IMR-90 (cell line): ENCODE results near the gene C9orf78. TPM values are rescaled to one million over a fixed set of nuclear protein-coding genes. Genes with fewer than 3 reads are reported as not detected.

Source experiments
- ATAC-seq: fragments of 200-7000 bp; cut with Tn5 transposase; 2 replicates; pipeline ENCODE4 v1.9.1; 2020; ENCODE audit warnings: low read depth, mild to moderate bottlenecking, moderate library complexity
- BruUV-seq: library from RNA; stranded (reverse); fragments of 400-500 nt; replicated peaks from 2 replicates; lab custom pipeline; 2021; lab: Mats Ljungman, UMichigan
- CTCF ChIA-PET: fragments of 300-600 bp; formaldehyde crosslinking; extraction: SDS; loops from one replicate; lab custom pipeline; 2021; ENCODE audit warnings: antibody characterized with exemption; lab: Yijun Ruan, JAX
- POLR2A ChIA-PET: fragments of 300-600 bp; sonication (Branson Sonifier 250); formaldehyde crosslinking; loops from one replicate; lab custom pipeline; 2022; ENCODE audit warnings: antibody characterized with exemption; ENCODE audit not compliant: unreplicated experiment; lab: Charles Lee
- DNase-seq: peaks from one replicate; pipeline ENCODE4 v3.0.0; 2013
- H2AFZ ChIP-seq: replicated peaks from 2 replicates; pipeline ENCODE3; 2013; ENCODE audit warnings: low read length, mild to moderate bottlenecking; ENCODE audit not compliant: poor library complexity
- H2AK5ac ChIP-seq: 2 replicates; pipeline ENCODE4 v1.6.1; 2013; ENCODE audit warnings: low read depth, low read length, inconsistent platforms
- H2AK9ac ChIP-seq: replicated peaks from 2 replicates; pipeline ENCODE3; 2013; ENCODE audit warnings: mild to moderate bottlenecking, low read depth, low read length, moderate library complexity; ENCODE audit not compliant: poor library complexity
- H2BK120ac ChIP-seq: 2 replicates; pipeline ENCODE4 v1.6.1; 2013; ENCODE audit warnings: low read depth, low read length, inconsistent platforms
- H2BK15ac ChIP-seq: 3 replicates; pipeline ENCODE4 v1.6.1; 2013; ENCODE audit warnings: low read depth, low read length, inconsistent platforms
- H2BK20ac ChIP-seq: 2 replicates; pipeline ENCODE4 v1.6.1; 2013; ENCODE audit warnings: low read depth, mild to moderate bottlenecking, inconsistent platforms, low read length, moderate library complexity
- H2BK5ac ChIP-seq: 2 replicates; pipeline ENCODE4 v1.6.1; 2013; ENCODE audit warnings: mild to moderate bottlenecking, low read depth, low read length, inconsistent platforms; ENCODE audit not compliant: poor library complexity, severe bottlenecking
- H3K14ac ChIP-seq: replicated peaks from 2 replicates; pipeline ENCODE4 v1.6.1; 2013; ENCODE audit warnings: low read depth, low read length, inconsistent platforms
- H3K18ac ChIP-seq: 2 replicates; pipeline ENCODE4 v1.6.1; 2013; ENCODE audit warnings: low read depth, low read length, control low read depth
- H3K23ac ChIP-seq: 2 replicates; pipeline ENCODE4 v1.6.1; 2013; ENCODE audit warnings: low read depth, low read length, inconsistent platforms
- H3K27ac ChIP-seq: 2 replicates; pipeline ENCODE4 v1.5.1; 2013; ENCODE audit warnings: mild to moderate bottlenecking, control low read depth, low read length; ENCODE audit not compliant: insufficient read depth
- H3K27me3 ChIP-seq: 2 replicates; pipeline ENCODE4 v1.6.1; 2013; ENCODE audit warnings: low read length; ENCODE audit not compliant: control insufficient read depth, insufficient read depth
- H3K36me3 ChIP-seq: 2 replicates; pipeline ENCODE4 v1.6.1; 2013; ENCODE audit warnings: low read length, mixed read lengths; ENCODE audit not compliant: control insufficient read depth, insufficient read depth
- H3K4ac ChIP-seq: 2 replicates; pipeline ENCODE4 v1.6.1; 2013; ENCODE audit warnings: low read depth, low read length, inconsistent platforms
- H3K4me1 ChIP-seq: 2 replicates; pipeline ENCODE4 v1.6.1; 2013; ENCODE audit warnings: low read length, mixed read lengths; ENCODE audit not compliant: control insufficient read depth, insufficient read depth
- H3K4me2 ChIP-seq: 2 replicates; pipeline ENCODE4 v1.6.1; 2013; ENCODE audit warnings: low read depth, mild to moderate bottlenecking, control low read depth, low read length, moderate library complexity
- H3K4me3 ChIP-seq: 2 replicates; pipeline ENCODE4 v1.5.1; 2013; ENCODE audit warnings: low read depth, mild to moderate bottlenecking, control low read depth, low read length, moderate library complexity; ENCODE audit not compliant: insufficient read depth
- H3K56ac ChIP-seq: 2 replicates; pipeline ENCODE4 v1.6.1; 2013; ENCODE audit warnings: low read length, inconsistent platforms; ENCODE audit not compliant: insufficient read depth; ENCODE audit errors: extremely low read depth
- H3K79me1 ChIP-seq, 2 experiments: 2 replicates each; pipeline ENCODE4 v1.6.1; 2013; ENCODE audit warnings: low read length in 2 of 2, inconsistent platforms in 1 of 2, low read depth in 1 of 2
- H3K9ac ChIP-seq: 2 replicates; pipeline ENCODE4 v1.6.1; 2013; ENCODE audit warnings: low read depth, low read length, control low read depth
- H3K9me1 ChIP-seq: 2 replicates; pipeline ENCODE4 v1.6.1; 2013; ENCODE audit warnings: low read length, inconsistent platforms; ENCODE audit not compliant: insufficient read depth
- H3K9me3 ChIP-seq: 2 replicates; pipeline ENCODE4 v1.6.1; 2013; ENCODE audit warnings: low read length; ENCODE audit not compliant: control insufficient read depth, insufficient read depth
- H4K20me1 ChIP-seq: 2 replicates; pipeline ENCODE4 v1.6.1; 2013; ENCODE audit warnings: low read length, inconsistent platforms; ENCODE audit not compliant: insufficient read depth
- H4K5ac ChIP-seq: 2 replicates; pipeline ENCODE4 v1.6.1; 2013; ENCODE audit warnings: mild to moderate bottlenecking, low read depth, low read length, control low read depth
- H4K8ac ChIP-seq, 2 experiments: 2 replicates each; pipeline ENCODE4 v1.6.1; 2013; ENCODE audit warnings: low read depth in 2 of 2, low read length in 2 of 2, control low read depth in 1 of 2, inconsistent platforms in 1 of 2
- H4K91ac ChIP-seq: 2 replicates; pipeline ENCODE4 v1.6.1; 2013; ENCODE audit warnings: low read depth, low read length, inconsistent platforms; ENCODE audit not compliant: insufficient read depth
- FOS ChIP-seq: fragments of 150-350 bp; IDR thresholded peaks from 2 replicates; pipeline ENCODE4 v1.6.1; 2016; ENCODE audit warnings: low read depth, low read length
- MAFK ChIP-seq: IDR thresholded peaks from 2 replicates; pipeline ENCODE4 v1.6.1; 2012; ENCODE audit warnings: low read depth, low read length, improper control_type of control experiment
- NFE2L2 ChIP-seq: fragments of 150-350 bp; IDR thresholded peaks from 2 replicates; pipeline ENCODE4 v1.6.1; 2016; ENCODE audit warnings: low read depth, mild to moderate bottlenecking, low read length
- POLR2A ChIP-seq: IDR thresholded peaks from 2 replicates; pipeline ENCODE4 v1.6.1; 2012; ENCODE audit warnings: mild to moderate bottlenecking, low read depth, low read length
- RAD21 ChIP-seq: IDR thresholded peaks from 2 replicates; pipeline ENCODE4 v1.6.1; 2012; ENCODE audit warnings: low read length, improper control_type of control experiment
- RFX5 ChIP-seq: IDR thresholded peaks from 2 replicates; pipeline ENCODE4 v1.8.0; 2012; ENCODE audit warnings: low read depth, mild to moderate bottlenecking, low read length, moderate library complexity
- WGBS, 2 experiments: methylation state at CpG; one replicate each; pipeline versions ENCODE4 v1.1.5 to v1.1.7; 2013; ENCODE audit warnings: missing lambda C conversion rate in 2 of 2; ENCODE audit not compliant: insufficient read length in 1 of 2; ENCODE audit errors: extremely low coverage in 2 of 2; 5-methylcytosine and 5-hydroxymethylcytosine counted together
- dilution Hi-C: fragments of 300-500 bp; cut with HindIII; formaldehyde crosslinking; loops from one replicate; pipeline ENCODE4 v1.14.3; 2018; ENCODE audit warnings: low sequenced_read_pairs; ENCODE audit not compliant: unreplicated experiment
- in situ Hi-C: fragments of 300-500 bp; cut with MboI; formaldehyde crosslinking; loops from 3 replicates; pipeline ENCODE4 v1.14.3; 2019; ENCODE audit warnings: low sequenced_read_pairs, inconsistent platforms, mixed read lengths
- intact Hi-C: fragments of 100-400 bp; cut with micrococcal nuclease; formaldehyde crosslinking; loops from 2 replicates; pipeline ENCODE4 v1.10.0; 2022
- polyA plus RNA-seq, 3 experiments: library from polyadenylated mRNA; depleted of rRNA; stranded (reverse); fragments of >200 nt; gene quantifications; 2 replicates each; pipeline ENCODE4 v1.2.3, GENCODE V29; 2012; ENCODE audit warnings: low replicate concordance in 1 of 3
- total RNA-seq: library from RNA; depleted of rRNA; stranded (reverse); fragments of >200 nt; gene quantifications from 2 replicates; pipeline ENCODE4 v1.2.3, GENCODE V29; 2012
- TF ChIP-seq, protein P1 (sequence below): fragments of 150-350 bp; IDR thresholded peaks from 2 replicates; pipeline ENCODE4 v1.6.1; 2016; ENCODE audit warnings: low read depth, mild to moderate bottlenecking, low read length, moderate library complexity, borderline replicate concordance

C9orf78 gene
- total and polyA plus RNA-seq, 2 of the 4 experiments (the other 2 are of a cell fraction): 29.8 to 46.0 TPM

DNA sequence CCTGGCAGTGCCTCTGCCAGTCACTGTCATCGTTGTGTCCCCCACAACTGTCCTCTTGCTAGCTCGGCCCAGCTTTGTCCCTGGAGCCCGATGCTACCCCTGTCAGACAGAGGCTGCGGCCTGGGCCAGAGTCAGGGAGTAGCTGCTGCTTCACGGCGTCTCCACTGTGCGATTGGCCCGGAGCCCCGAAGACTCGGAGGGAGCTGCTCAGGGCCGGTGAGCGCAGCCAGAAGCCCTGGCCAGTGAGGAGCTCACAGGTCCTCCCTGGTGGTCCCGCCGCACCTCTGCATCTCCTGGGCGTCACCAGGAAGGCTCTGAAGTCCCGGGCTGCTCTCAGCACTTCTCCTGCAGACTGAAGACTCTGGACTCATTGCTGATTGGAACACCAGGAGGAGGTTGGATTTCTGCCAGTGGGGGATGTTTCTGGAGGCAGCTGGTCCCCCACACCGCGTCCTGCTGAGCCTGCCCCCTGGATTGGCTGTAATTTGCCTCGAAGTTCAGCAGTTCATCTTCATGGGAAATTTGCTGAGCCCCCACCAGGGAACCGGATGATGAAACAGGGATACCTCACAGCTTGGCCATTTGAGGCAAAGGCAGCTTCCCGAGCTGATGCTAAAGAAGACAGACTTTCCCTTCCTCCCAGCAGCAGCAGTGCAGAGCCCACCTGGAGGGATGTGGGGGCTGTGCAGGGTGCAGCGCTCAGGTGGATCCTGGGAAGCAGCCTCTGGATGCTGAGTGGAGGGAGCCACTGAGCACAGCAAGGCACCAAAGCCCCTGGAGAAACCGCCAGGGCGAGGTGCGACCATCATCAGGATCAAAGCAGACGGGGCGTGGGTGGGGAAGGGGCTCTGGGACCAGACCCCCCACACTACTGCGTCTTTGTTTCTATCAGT is 45.8 kb upstream of the C9orf78 start:
- H3K4ac ChIP-seq: no peak overlapping the region
- peaks cover 6% of the 10 kb centered on the region; the same call in 1 of the 2 replicates for H3K9me1 ChIP-seq
- no peak overlapping the region for H3K18ac ChIP-seq
- H4K5ac ChIP-seq: no peak overlapping the region
- no peak overlapping the region for H2BK20ac ChIP-seq
- no peaks in the 10 kb centered on the region for H3K9me3 ChIP-seq
- no peak overlapping the region for H2BK15ac ChIP-seq
- TF ChIP-seq, protein P1, sequence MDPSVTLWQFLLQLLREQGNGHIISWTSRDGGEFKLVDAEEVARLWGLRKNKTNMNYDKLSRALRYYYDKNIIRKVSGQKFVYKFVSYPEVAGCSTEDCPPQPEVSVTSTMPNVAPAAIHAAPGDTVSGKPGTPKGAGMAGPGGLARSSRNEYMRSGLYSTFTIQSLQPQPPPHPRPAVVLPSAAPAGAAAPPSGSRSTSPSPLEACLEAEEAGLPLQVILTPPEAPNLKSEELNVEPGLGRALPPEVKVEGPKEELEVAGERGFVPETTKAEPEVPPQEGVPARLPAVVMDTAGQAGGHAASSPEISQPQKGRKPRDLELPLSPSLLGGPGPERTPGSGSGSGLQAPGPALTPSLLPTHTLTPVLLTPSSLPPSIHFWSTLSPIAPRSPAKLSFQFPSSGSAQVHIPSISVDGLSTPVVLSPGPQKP: no peak
- no peak for TF ChIP-seq POLR2A
- TF ChIP-seq MAFK: no peak
- TF ChIP-seq FOS: no peak
- TF ChIP-seq RFX5: no peak
- no peak for TF ChIP-seq NFE2L2
- TF ChIP-seq RAD21: no peak
- H3K79me1 ChIP-seq: no peaks in the 10 kb centered on the region; a peak in 1 of 4 replicates
- POLR2A ChIA-PET: no interaction called here
- H3K4me1 ChIP-seq: peaks cover 11% of the 10 kb centered on the region
- no peak overlapping the region for H3K23ac ChIP-seq
- H4K91ac ChIP-seq: no peak overlapping the region
- no peak overlapping the region for H2AFZ ChIP-seq
- H3K27ac ChIP-seq: no peak overlapping the region
- H3K56ac ChIP-seq: no peak overlapping the region
- ATAC-seq: no peak
- intact Hi-C loops: loop anchor here (10.0 kb wide), 1 partner anchor 354 kb away; no protein-coding TSS in a partner anchor
- DNase-seq: peak; percentile 32
- no TSS peak for BruUV-seq
- H3K27me3 ChIP-seq: no peaks in the 10 kb centered on the region
- no peak overlapping the region for H2AK5ac ChIP-seq
- no peak overlapping the region for H2BK5ac ChIP-seq
- 47% methylated on average over 9 of the region's 28 CpGs; no CpG with 5 or more reads in 1 of the 2 experiments for WGBS, 2 experiments
- H3K9ac ChIP-seq: no peak overlapping the region
- no peaks in the 10 kb centered on the region for H4K20me1 ChIP-seq
- no peak overlapping the region for H2BK120ac ChIP-seq
- H2AK9ac ChIP-seq: no peak overlapping the region
- H3K14ac ChIP-seq: no peak overlapping the region
- dilution Hi-C loops: no loop called here
- in situ Hi-C loops: loop anchor here (25.0 kb wide), 1 partner anchor 181 kb away; the partner anchor contains the start of gene GPR107
- peaks cover 34% of the 10 kb centered on the region; the same call in 1 of the 2 replicates for H3K36me3 ChIP-seq
- CTCF ChIA-PET: no interaction called here
- H3K4me2 ChIP-seq: no peak overlapping the region
- no peak overlapping the region for H3K4me3 ChIP-seq
- no peak overlapping the region for H4K8ac ChIP-seq
